ENCODE measurements around the gene ENTR1. TPM values are rescaled to one million over a fixed set of nuclear protein-coding genes. Genes with fewer than 3 reads are reported as not detected.
A peak's percentile ranks its signal among the peaks of the same experiment; 100 is the strongest.
"Not testable (repeated sequence)": the region's sequence is repeated elsewhere in the genome, so short reads cannot be mapped to it uniquely, and the experiment has no call there.

Gene ENTR1
- total and polyA plus RNA-seq, 2 experiments from 2014 or later: 25.6 to 30.2 TPM

- no peaks in the 10 kb centered on the region for H3K27me3 ChIP-seq
- no peak overlapping the region for H3K4me3 ChIP-seq
- peak in 1 of 2 donors; percentile 49 for DNase-seq (ENCODE audit: low read depth in 1 of 2, low spot score in 1 of 2)
- no peak for TF ChIP-seq CTCF (IDR thresholded peaks at IDR 0.05; ENCODE audit: low read depth, low read length)
- H3K27ac ChIP-seq: no peak overlapping the region
- H3K36me3 ChIP-seq: peaks cover 35% of the 10 kb centered on the region
- H3K9me3 ChIP-seq (ENCODE audit: low read depth): no peaks in the 10 kb centered on the region
- H3K4me1 ChIP-seq (ENCODE audit: low read depth): peaks cover 12% of the 10 kb centered on the region
Measured at GRCh38 chr9:136412962-136413361, 2.5 kb upstream of the ENTR1 start.

- H3K36me3 ChIP-seq: peaks cover 28% of the 10 kb centered on the region
- no peak for DNase-seq (ENCODE audit: low read depth in 1 of 2, low spot score in 1 of 2)
Measured at GRCh38 chr9:136411378-136411777, 964 bp upstream of the ENTR1 start.

GRCh38 chr9:136409557-136410455 is 608 bp downstream of the ENTR1 start:
- Histone ChIP-seq H3K4me3 (peak overlapping the region; percentile 99), H3K27ac (peak overlapping the region; percentile 61), H3K4me1 (ENCODE audit: low read depth) (peaks cover 12% of the 10 kb centered on the region), H3K27me3 (no peaks in the 10 kb centered on the region), H3K36me3 (peaks cover 38% of the 10 kb centered on the region), H3K9me3 (ENCODE audit: low read depth) (no peaks in the 10 kb centered on the region)
- DNase-seq (ENCODE audit: low read depth in 1 of 2, low spot score in 1 of 2): peak; percentile 42 to 48
- no peak for TF ChIP-seq CTCF (IDR thresholded peaks at IDR 0.05; ENCODE audit: low read depth, low read length)

More at GRCh38 chr9:136411378-136411777, 964 bp upstream of the ENTR1 start:
- no peaks in the 10 kb centered on the region for H3K9me3 ChIP-seq (ENCODE audit: low read depth)
- H3K4me3 ChIP-seq: peak overlapping the region; percentile 99
- H3K27me3 ChIP-seq: no peaks in the 10 kb centered on the region
- H3K4me1 ChIP-seq (ENCODE audit: low read depth): peaks cover 12% of the 10 kb centered on the region
- TF ChIP-seq CTCF (IDR thresholded peaks at IDR 0.05; ENCODE audit: low read depth, low read length): no peak
- H3K27ac ChIP-seq: peak overlapping the region; percentile 99

- Histone ChIP-seq H3K4me1 (ENCODE audit: low read depth) (peaks cover 12% of the 10 kb centered on the region), H3K36me3 (peaks cover 26% of the 10 kb centered on the region), H3K27ac (no peak overlapping the region), H3K9me3 (ENCODE audit: low read depth) (no peaks in the 10 kb centered on the region), H3K27me3 (no peaks in the 10 kb centered on the region), H3K4me3 (no peak overlapping the region)
- no peak for TF ChIP-seq CTCF (IDR thresholded peaks at IDR 0.05; ENCODE audit: low read depth, low read length)
- no peak for DNase-seq (ENCODE audit: low read depth in 1 of 2, low spot score in 1 of 2)
Measured at GRCh38 chr9:136407911-136408310, 2.5 kb downstream of the ENTR1 start.

GRCh38 chr9:136407061-136407460 is 3.4 kb downstream of the ENTR1 start:
- not testable (repeated sequence) for H3K4me3 ChIP-seq; H3K9me3 ChIP-seq (ENCODE audit: low read depth); H3K27me3 ChIP-seq; DNase-seq (ENCODE audit: low read depth in 1 of 2, low spot score in 1 of 2); H3K27ac ChIP-seq
- Histone ChIP-seq H3K4me1 (ENCODE audit: low read depth) (peaks cover 12% of the 10 kb centered on the region), H3K36me3 (peaks cover 20% of the 10 kb centered on the region)

- not testable (repeated sequence) for H3K27me3 ChIP-seq; H3K9me3 ChIP-seq (ENCODE audit: low read depth); H3K27ac ChIP-seq; DNase-seq (ENCODE audit: low read depth in 1 of 2, low spot score in 1 of 2); H3K4me3 ChIP-seq; H3K4me1 ChIP-seq (ENCODE audit: low read depth)
- peaks cover 18% of the 10 kb centered on the region for H3K36me3 ChIP-seq
Measured at GRCh38 chr9:136405904-136406303, 4.5 kb downstream of the ENTR1 start.

Data from cardiac muscle cell (in vitro differentiated cells and primary cell).